GM12878 (cell line): ENCODE results near the gene PHACTR3. TPM values are rescaled to one million over a fixed set of nuclear protein-coding genes. Genes with fewer than 3 reads are reported as not detected.

Source experiments
- CTCF ChIP-seq, 3 experiments: IDR thresholded peaks in 2 of 3; conservative IDR thresholded peaks in 1 of 3; 2 replicates each; pipeline ENCODE4 v1.5.1; 2011; ENCODE audit warnings: low read depth in 3 of 3, low read length in 3 of 3, mild to moderate bottlenecking in 3 of 3, control low read depth in 2 of 3, moderate library complexity in 2 of 3, inconsistent platforms in 1 of 3, mixed read lengths in 1 of 3; ENCODE audit not compliant: control insufficient read depth in 2 of 3, insufficient read depth in 1 of 3; ENCODE audit errors: extremely low read depth in 1 of 3
- ZBED1 ChIP-seq: IDR thresholded peaks from 2 replicates; pipeline ENCODE4 v1.6.1; 2016; ENCODE audit warnings: borderline replicate concordance
- polyA plus RNA-seq, 11 experiments: library from polyadenylated mRNA; depleted of rRNA in 4 of 11; unstranded in 6 of 11; stranded (reverse) in 5 of 11; fragments of >200 nt; fragmentation: Nextera tagmentation in 4 of 11; fragmentation: Illumina TruSeq in 1 of 11; extraction: Ambion mirVana in 4 of 11; extraction: Trizol in 1 of 11; gene quantifications; 1 replicate in 1 of 11; 2 replicates in 10 of 11; pipeline versions ENCODE4 v1.2.1 to v1.2.3, GENCODE V29; 2011 to 2016; ENCODE audit warnings: inconsistent platforms in 2 of 11, missing spikeins in 2 of 11, low read depth in 1 of 11
- total RNA-seq, 4 experiments: library from RNA; depleted of rRNA in 3 of 4; stranded (reverse); fragments of >200 nt in 3 of 4; fragmentation: Illumina TruSeq in 1 of 4; extraction: Trizol in 1 of 4; gene quantifications; 2 replicates each; pipeline versions ENCODE4 v1.2.1 to v1.2.3, GENCODE V29; 2013 to 2021
- TF ChIP-seq, protein P1 (sequence below): fragments of 450-650 bp; conservative IDR thresholded peaks from 2 replicates; pipeline ENCODE4 v1.6.1; 2017; ENCODE audit warnings: mild to moderate bottlenecking, moderate library complexity
- TF ChIP-seq, protein P2 (sequence below): fragments of 450-650 bp; IDR thresholded peaks from 2 replicates; pipeline ENCODE4 v1.6.1; 2018; ENCODE audit warnings: mild to moderate bottlenecking, low read depth, moderate library complexity; ENCODE audit not compliant: partially characterized antibody

PHACTR3 gene
- total and polyA plus RNA-seq, 10 of the 15 experiments (the other 5 are each of a cell fraction or from before 2014, with no cell fraction given), result 0.17 to 2.7 (median 0.27) TPM; not detected in 1

DNA sequence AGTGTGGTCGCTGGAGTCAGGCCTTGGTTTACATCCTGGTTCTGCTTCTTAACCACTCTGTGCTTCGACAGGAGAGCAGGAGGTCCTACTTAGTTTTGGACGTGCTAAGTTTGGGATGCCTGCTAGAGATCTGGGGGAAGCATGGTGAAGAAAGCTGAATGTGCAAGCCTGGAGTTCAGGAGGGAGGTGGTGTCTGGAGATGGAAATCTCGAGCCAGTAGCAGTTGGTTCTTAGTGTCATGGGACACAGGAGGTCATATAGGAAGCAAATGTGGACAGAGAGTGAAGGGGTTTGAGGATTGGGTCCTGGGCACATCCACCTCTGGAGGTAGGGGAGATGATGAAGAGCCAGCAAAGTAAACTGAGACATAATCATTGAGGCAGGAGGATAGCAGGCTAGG is 197.7 kb downstream of the PHACTR3 start (continued):
- TF ChIP-seq, protein P1, sequence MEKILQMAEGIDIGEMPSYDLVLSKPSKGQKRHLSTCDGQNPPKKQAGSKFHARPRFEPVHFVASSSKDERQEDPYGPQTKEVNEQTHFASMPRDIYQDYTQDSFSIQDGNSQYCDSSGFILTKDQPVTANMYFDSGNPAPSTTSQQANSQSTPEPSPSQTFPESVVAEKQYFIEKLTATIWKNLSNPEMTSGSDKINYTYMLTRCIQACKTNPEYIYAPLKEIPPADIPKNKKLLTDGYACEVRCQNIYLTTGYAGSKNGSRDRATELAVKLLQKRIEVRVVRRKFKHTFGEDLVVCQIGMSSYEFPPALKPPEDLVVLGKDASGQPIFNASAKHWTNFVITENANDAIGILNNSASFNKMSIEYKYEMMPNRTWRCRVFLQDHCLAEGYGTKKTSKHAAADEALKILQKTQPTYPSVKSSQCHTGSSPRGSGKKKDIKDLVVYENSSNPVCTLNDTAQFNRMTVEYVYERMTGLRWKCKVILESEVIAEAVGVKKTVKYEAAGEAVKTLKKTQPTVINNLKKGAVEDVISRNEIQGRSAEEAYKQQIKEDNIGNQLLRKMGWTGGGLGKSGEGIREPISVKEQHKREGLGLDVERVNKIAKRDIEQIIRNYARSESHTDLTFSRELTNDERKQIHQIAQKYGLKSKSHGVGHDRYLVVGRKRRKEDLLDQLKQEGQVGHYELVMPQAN, result no peak
- no peak for TF ChIP-seq ZBED1
- TF ChIP-seq CTCF (IDR thresholded peaks at IDR 0.05 in 2 of 3, conservative IDR thresholded peaks at IDR 0.05 in 1 of 3; ENCODE audit: control insufficient read depth in 2 of 3, extremely low read depth in 1 of 3, insufficient read depth in 1 of 3, low read depth in 3 of 3, low read length in 3 of 3), result no peak
- TF ChIP-seq, protein P2, sequence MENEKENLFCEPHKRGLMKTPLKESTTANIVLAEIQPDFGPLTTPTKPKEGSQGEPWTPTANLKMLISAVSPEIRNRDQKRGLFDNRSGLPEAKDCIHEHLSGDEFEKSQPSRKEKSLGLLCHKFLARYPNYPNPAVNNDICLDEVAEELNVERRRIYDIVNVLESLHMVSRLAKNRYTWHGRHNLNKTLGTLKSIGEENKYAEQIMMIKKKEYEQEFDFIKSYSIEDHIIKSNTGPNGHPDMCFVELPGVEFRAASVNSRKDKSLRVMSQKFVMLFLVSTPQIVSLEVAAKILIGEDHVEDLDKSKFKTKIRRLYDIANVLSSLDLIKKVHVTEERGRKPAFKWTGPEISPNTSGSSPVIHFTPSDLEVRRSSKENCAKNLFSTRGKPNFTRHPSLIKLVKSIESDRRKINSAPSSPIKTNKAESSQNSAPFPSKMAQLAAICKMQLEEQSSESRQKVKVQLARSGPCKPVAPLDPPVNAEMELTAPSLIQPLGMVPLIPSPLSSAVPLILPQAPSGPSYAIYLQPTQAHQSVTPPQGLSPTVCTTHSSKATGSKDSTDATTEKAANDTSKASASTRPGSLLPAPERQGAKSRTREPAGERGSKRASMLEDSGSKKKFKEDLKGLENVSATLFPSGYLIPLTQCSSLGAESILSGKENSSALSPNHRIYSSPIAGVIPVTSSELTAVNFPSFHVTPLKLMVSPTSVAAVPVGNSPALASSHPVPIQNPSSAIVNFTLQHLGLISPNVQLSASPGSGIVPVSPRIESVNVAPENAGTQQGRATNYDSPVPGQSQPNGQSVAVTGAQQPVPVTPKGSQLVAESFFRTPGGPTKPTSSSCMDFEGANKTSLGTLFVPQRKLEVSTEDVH, result no peak
